IMR-90 (cell line): ENCODE data around the gene TUBA1B. TPM values are rescaled to one million over a fixed set of nuclear protein-coding genes. Genes with fewer than 3 reads are reported as not detected.

ENCODE experiments used
- ATAC-seq: fragments of 200-7000 bp; cut with Tn5 transposase; 2 replicates; pipeline ENCODE4 v1.9.1; 2020; ENCODE audit warnings: low read depth, mild to moderate bottlenecking, moderate library complexity
- BruUV-seq: library from RNA; stranded (reverse); fragments of 400-500 nt; replicated peaks from 2 replicates; lab custom pipeline; 2021; lab: Mats Ljungman, UMichigan
- CTCF ChIA-PET: fragments of 300-600 bp; formaldehyde crosslinking; extraction: SDS; loops from one replicate; lab custom pipeline; 2021; ENCODE audit warnings: antibody characterized with exemption; lab: Yijun Ruan, JAX
- POLR2A ChIA-PET: fragments of 300-600 bp; sonication (Branson Sonifier 250); formaldehyde crosslinking; loops from one replicate; lab custom pipeline; 2022; ENCODE audit warnings: antibody characterized with exemption; ENCODE audit not compliant: unreplicated experiment; lab: Charles Lee
- DNase-seq: peaks from one replicate; pipeline ENCODE4 v3.0.0; 2013
- H2AFZ ChIP-seq: replicated peaks from 2 replicates; pipeline ENCODE3; 2013; ENCODE audit warnings: low read length, mild to moderate bottlenecking; ENCODE audit not compliant: poor library complexity
- H2AK5ac ChIP-seq: 2 replicates; pipeline ENCODE4 v1.6.1; 2013; ENCODE audit warnings: low read depth, low read length, inconsistent platforms
- H2AK9ac ChIP-seq: replicated peaks from 2 replicates; pipeline ENCODE3; 2013; ENCODE audit warnings: mild to moderate bottlenecking, low read depth, low read length, moderate library complexity; ENCODE audit not compliant: poor library complexity
- H2BK120ac ChIP-seq: 2 replicates; pipeline ENCODE4 v1.6.1; 2013; ENCODE audit warnings: low read depth, low read length, inconsistent platforms
- H2BK15ac ChIP-seq: 3 replicates; pipeline ENCODE4 v1.6.1; 2013; ENCODE audit warnings: low read depth, low read length, inconsistent platforms
- H2BK20ac ChIP-seq: 2 replicates; pipeline ENCODE4 v1.6.1; 2013; ENCODE audit warnings: low read depth, mild to moderate bottlenecking, inconsistent platforms, low read length, moderate library complexity
- H2BK5ac ChIP-seq: 2 replicates; pipeline ENCODE4 v1.6.1; 2013; ENCODE audit warnings: mild to moderate bottlenecking, low read depth, low read length, inconsistent platforms; ENCODE audit not compliant: poor library complexity, severe bottlenecking
- H3K14ac ChIP-seq: replicated peaks from 2 replicates; pipeline ENCODE4 v1.6.1; 2013; ENCODE audit warnings: low read depth, low read length, inconsistent platforms
- H3K18ac ChIP-seq: 2 replicates; pipeline ENCODE4 v1.6.1; 2013; ENCODE audit warnings: low read depth, low read length, control low read depth
- H3K23ac ChIP-seq: 2 replicates; pipeline ENCODE4 v1.6.1; 2013; ENCODE audit warnings: low read depth, low read length, inconsistent platforms
- H3K27ac ChIP-seq: 2 replicates; pipeline ENCODE4 v1.5.1; 2013; ENCODE audit warnings: mild to moderate bottlenecking, control low read depth, low read length; ENCODE audit not compliant: insufficient read depth
- H3K27me3 ChIP-seq: 2 replicates; pipeline ENCODE4 v1.6.1; 2013; ENCODE audit warnings: low read length; ENCODE audit not compliant: control insufficient read depth, insufficient read depth
- H3K36me3 ChIP-seq: 2 replicates; pipeline ENCODE4 v1.6.1; 2013; ENCODE audit warnings: low read length, mixed read lengths; ENCODE audit not compliant: control insufficient read depth, insufficient read depth
- H3K4ac ChIP-seq: 2 replicates; pipeline ENCODE4 v1.6.1; 2013; ENCODE audit warnings: low read depth, low read length, inconsistent platforms
- H3K4me1 ChIP-seq: 2 replicates; pipeline ENCODE4 v1.6.1; 2013; ENCODE audit warnings: low read length, mixed read lengths; ENCODE audit not compliant: control insufficient read depth, insufficient read depth
- H3K4me2 ChIP-seq: 2 replicates; pipeline ENCODE4 v1.6.1; 2013; ENCODE audit warnings: low read depth, mild to moderate bottlenecking, control low read depth, low read length, moderate library complexity
- H3K4me3 ChIP-seq: 2 replicates; pipeline ENCODE4 v1.5.1; 2013; ENCODE audit warnings: low read depth, mild to moderate bottlenecking, control low read depth, low read length, moderate library complexity; ENCODE audit not compliant: insufficient read depth
- H3K56ac ChIP-seq: 2 replicates; pipeline ENCODE4 v1.6.1; 2013; ENCODE audit warnings: low read length, inconsistent platforms; ENCODE audit not compliant: insufficient read depth; ENCODE audit errors: extremely low read depth
- H3K79me1 ChIP-seq, 2 experiments: 2 replicates each; pipeline ENCODE4 v1.6.1; 2013; ENCODE audit warnings: low read length in 2 of 2, inconsistent platforms in 1 of 2, low read depth in 1 of 2
- H3K9ac ChIP-seq: 2 replicates; pipeline ENCODE4 v1.6.1; 2013; ENCODE audit warnings: low read depth, low read length, control low read depth
- H3K9me1 ChIP-seq: 2 replicates; pipeline ENCODE4 v1.6.1; 2013; ENCODE audit warnings: low read length, inconsistent platforms; ENCODE audit not compliant: insufficient read depth
- H3K9me3 ChIP-seq: 2 replicates; pipeline ENCODE4 v1.6.1; 2013; ENCODE audit warnings: low read length; ENCODE audit not compliant: control insufficient read depth, insufficient read depth
- H4K20me1 ChIP-seq: 2 replicates; pipeline ENCODE4 v1.6.1; 2013; ENCODE audit warnings: low read length, inconsistent platforms; ENCODE audit not compliant: insufficient read depth
- H4K5ac ChIP-seq: 2 replicates; pipeline ENCODE4 v1.6.1; 2013; ENCODE audit warnings: mild to moderate bottlenecking, low read depth, low read length, control low read depth
- H4K8ac ChIP-seq, 2 experiments: 2 replicates each; pipeline ENCODE4 v1.6.1; 2013; ENCODE audit warnings: low read depth in 2 of 2, low read length in 2 of 2, control low read depth in 1 of 2, inconsistent platforms in 1 of 2
- H4K91ac ChIP-seq: 2 replicates; pipeline ENCODE4 v1.6.1; 2013; ENCODE audit warnings: low read depth, low read length, inconsistent platforms; ENCODE audit not compliant: insufficient read depth
- CEBPB ChIP-seq: IDR thresholded peaks from 2 replicates; pipeline ENCODE4 v1.6.1; 2012; ENCODE audit warnings: low read depth, low read length, improper control_type of control experiment
- MXI1 ChIP-seq: IDR thresholded peaks from 2 replicates; pipeline ENCODE4 v1.6.1; 2012; ENCODE audit warnings: low read depth, mild to moderate bottlenecking, low read length, moderate library complexity, borderline replicate concordance
- NFE2L2 ChIP-seq: fragments of 150-350 bp; IDR thresholded peaks from 2 replicates; pipeline ENCODE4 v1.6.1; 2016; ENCODE audit warnings: low read depth, mild to moderate bottlenecking, low read length
- USF2 ChIP-seq: fragments of 150-350 bp; IDR thresholded peaks from 2 replicates; pipeline ENCODE4 v1.6.1; 2017; ENCODE audit warnings: mild to moderate bottlenecking, antibody characterized with exemption, low read length, low read depth
- WGBS, 2 experiments: methylation state at CpG; one replicate each; pipeline versions ENCODE4 v1.1.5 to v1.1.7; 2013; ENCODE audit warnings: missing lambda C conversion rate in 2 of 2; ENCODE audit not compliant: insufficient read length in 1 of 2; ENCODE audit errors: extremely low coverage in 2 of 2; 5-methylcytosine and 5-hydroxymethylcytosine counted together
- dilution Hi-C: fragments of 300-500 bp; cut with HindIII; formaldehyde crosslinking; loops from one replicate; pipeline ENCODE4 v1.14.3; 2018; ENCODE audit warnings: low sequenced_read_pairs; ENCODE audit not compliant: unreplicated experiment
- in situ Hi-C: fragments of 300-500 bp; cut with MboI; formaldehyde crosslinking; loops from 3 replicates; pipeline ENCODE4 v1.14.3; 2019; ENCODE audit warnings: low sequenced_read_pairs, inconsistent platforms, mixed read lengths
- intact Hi-C: fragments of 100-400 bp; cut with micrococcal nuclease; formaldehyde crosslinking; loops from 2 replicates; pipeline ENCODE4 v1.10.0; 2022
- polyA plus RNA-seq, 3 experiments: library from polyadenylated mRNA; depleted of rRNA; stranded (reverse); fragments of >200 nt; gene quantifications; 2 replicates each; pipeline ENCODE4 v1.2.3, GENCODE V29; 2012; ENCODE audit warnings: low replicate concordance in 1 of 3
- total RNA-seq: library from RNA; depleted of rRNA; stranded (reverse); fragments of >200 nt; gene quantifications from 2 replicates; pipeline ENCODE4 v1.2.3, GENCODE V29; 2012

TUBA1B gene
- total and polyA plus RNA-seq, 2 of the 4 experiments (the other 2 are of a cell fraction) = 4,221 to 5,195 TPM

DNA sequence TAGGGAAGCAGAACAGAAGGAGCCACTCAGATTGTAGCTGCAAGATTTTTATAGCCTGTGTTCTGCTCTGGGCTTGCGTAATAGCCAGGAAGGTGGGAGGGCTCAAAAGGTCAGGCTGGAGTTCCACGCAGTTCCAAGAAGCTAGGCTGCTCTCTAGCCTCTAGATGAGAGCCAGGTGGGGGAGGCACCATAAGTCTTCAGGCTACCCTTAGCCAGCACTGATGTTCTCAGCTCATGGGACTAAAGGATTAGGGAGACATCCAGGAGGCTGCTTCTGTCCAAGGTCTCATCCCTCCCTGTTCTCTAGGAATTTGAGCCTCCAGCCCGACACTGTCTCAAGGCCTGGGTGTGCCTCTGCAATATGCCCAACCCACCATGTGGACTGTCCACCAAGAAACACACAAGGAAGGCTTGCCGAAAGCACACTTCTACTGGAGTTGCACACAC is 22.2 kb downstream of the TUBA1B start:
- Histone ChIP-seq H3K27me3 (no peaks in the 10 kb centered on the region), H3K9me1 (peaks cover 36% of the 10 kb centered on the region), H4K20me1 (peaks cover 49% of the 10 kb centered on the region), H4K8ac (no peak overlapping the region), H3K36me3 (peaks cover 25% of the 10 kb centered on the region), H3K4me3 (peak overlapping the region; percentile 85), H3K4me1 (peaks cover 13% of the 10 kb centered on the region), H2BK20ac (no peak overlapping the region), H3K27ac (peak overlapping the region; percentile 92), H3K79me1 (peaks cover 30 to 63% of the 10 kb centered on the region in 2 experiments), H3K9ac (peak overlapping the region; percentile 93), H3K23ac (peak overlapping the region; percentile 33), H3K4me2 (peak overlapping the region; percentile 95), H3K56ac (no peak overlapping the region), H2BK15ac (no peak overlapping the region), H3K18ac (no peak overlapping the region), H2AFZ (no peak overlapping the region), H4K5ac (no peak overlapping the region), H2BK5ac (peak overlapping the region; percentile 1), H3K4ac (0 out of 2 replicates have a peak overlapping the region, but pooled peaks have one; percentile 4), H3K9me3 (no peaks in the 10 kb centered on the region), H4K91ac (no peak overlapping the region), H2AK5ac (peak overlapping the region; percentile 41), H3K14ac (no peak overlapping the region), H2BK120ac (no peak overlapping the region), H2AK9ac (peak overlapping the region; percentile 92)
- intact Hi-C loops = no loop called here
- POLR2A ChIA-PET = no interaction called here
- DNase-seq (peak; percentile 20), ATAC-seq (no peak)
- BruUV-seq = no TSS peak
- dilution Hi-C loops = no loop called here
- in situ Hi-C loops = no loop called here
- 62% methylated on average over 3 of the region's 4 CpGs; no CpG with 5 or more reads in 1 of the 2 experiments for WGBS, 2 experiments
- TF ChIP-seq USF2 (no peak), CEBPB (peak; percentile 91), NFE2L2 (no peak), MXI1 (no peak)
- CTCF ChIA-PET = interaction anchor here (0.6 to 0.8 kb wide), 3 partner anchors 15 to 121 kb away, joined by 3 read pairs; partner anchors contain the start of gene DHH
